Thoracic aorta (tissue), 2 donors: ENCODE measurements around the gene PLEKHA4. TPM values are rescaled to one million over a fixed set of nuclear protein-coding genes. Genes with fewer than 3 reads are reported as not detected.

Experiments used
- ATAC-seq: fragments of 150-250 bp; one replicate; pipeline ENCODE4 v1.8.0; 2017; ENCODE audit warnings: low read depth; ENCODE audit not compliant: insufficient number of reproducible peaks, low FRiP score
- DNase-seq: peaks from one replicate; pipeline ENCODE4 v3.0.0-alpha.2; 2020; ENCODE audit warnings: low spot score
- H3K27ac ChIP-seq, 2 donors: fragments of 200-600 bp; sonication (generic); 1 replicate in 1 of 2; 2 replicates in 1 of 2; pipeline ENCODE4 v1.5.1; 2016; ENCODE audit warnings: mild to moderate bottlenecking in 2 of 2, moderate library complexity in 2 of 2
- H3K27me3 ChIP-seq: fragments of 200-600 bp; sonication (generic); replicated peaks from 2 replicates; pipeline ENCODE4 v1.6.0; 2016; ENCODE audit warnings: mild to moderate bottlenecking; ENCODE audit not compliant: insufficient read depth
- H3K36me3 ChIP-seq: fragments of 200-600 bp; sonication (generic); one replicate; pipeline ENCODE4 v1.5.1; 2016
- H3K4me1 ChIP-seq, 2 donors: fragments of 200-600 bp; sonication (generic); 1 replicate in 1 of 2; 2 replicates in 1 of 2; pipeline versions ENCODE4 v1.5.1 to v1.6.0; 2016; ENCODE audit warnings: low read depth in 2 of 2, mild to moderate bottlenecking in 1 of 2; ENCODE audit not compliant: control insufficient read depth in 1 of 2
- H3K4me3 ChIP-seq: fragments of 200-600 bp; sonication (generic); 2 replicates; pipeline ENCODE4 v1.5.1; 2016; ENCODE audit warnings: mild to moderate bottlenecking
- H3K9me3 ChIP-seq: fragments of 200-600 bp; sonication (generic); 2 replicates; pipeline ENCODE4 v1.5.1; 2016
- CTCF ChIP-seq: fragments of 200-600 bp; sonication (generic); IDR thresholded peaks from one replicate; pipeline ENCODE4 v1.5.1; 2019; ENCODE audit warnings: antibody characterized with exemption
- total RNA-seq, 2 donors: library from RNA; depleted of rRNA; stranded (reverse); fragments of >200 nt; gene quantifications; one replicate each; pipeline versions ENCODE4 v1.1.0 to v1.2.3, GENCODE V29; 2016

The PLEKHA4 gene
- total RNA-seq, 2 donors from 2014 or later: 45.1 to 45.2 TPM

DNA sequence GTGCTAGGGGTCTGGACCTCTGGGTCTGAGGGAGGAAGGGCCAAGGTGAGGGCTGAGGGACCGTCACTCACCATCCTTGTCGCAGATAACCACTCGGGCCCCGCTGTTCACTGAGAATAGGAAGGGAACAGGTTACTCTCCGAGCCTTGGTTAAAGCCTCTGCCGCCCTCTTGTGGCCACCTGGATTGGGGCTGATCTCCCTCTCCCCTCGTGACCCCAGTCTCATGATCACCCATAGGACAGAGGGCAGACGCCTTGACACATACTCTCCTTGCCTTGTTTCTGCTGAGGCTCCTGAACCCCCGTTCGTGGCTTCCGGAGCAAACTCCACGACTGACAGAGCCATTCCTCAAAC is 32.7 kb downstream of the PLEKHA4 start:
- Histone ChIP-seq H3K4me3 (peak overlapping the region; percentile 84), H3K27ac (peak overlapping the region; percentile 78 to 88), H3K9me3 (no peaks in the 10 kb centered on the region), H3K27me3 (no peaks in the 10 kb centered on the region), H3K4me1 (peaks cover 8 to 12% of the 10 kb centered on the region in 2 donors), H3K36me3 (peaks cover 6% of the 10 kb centered on the region)
- DNase-seq (peak; percentile 80), ATAC-seq (peak; percentile 71)
- peak; percentile 90 for TF ChIP-seq CTCF

- DNase-seq: no peak
- H3K4me1 ChIP-seq: peaks cover 8 to 12% of the 10 kb centered on the region in 2 donors
- H3K27me3 ChIP-seq: no peaks in the 10 kb centered on the region
- no peak for TF ChIP-seq CTCF
- no peaks in the 10 kb centered on the region for H3K9me3 ChIP-seq
- H3K27ac ChIP-seq: no peak overlapping the region
- ATAC-seq: no peak
- no peak overlapping the region for H3K4me3 ChIP-seq
- H3K36me3 ChIP-seq: peaks cover 10% of the 10 kb centered on the region
Observed at GRCh38 chr19:48833977-48834376, 34.4 kb downstream of the PLEKHA4 start.

GRCh38 chr19:48833049-48833448 is 35.4 kb downstream of the PLEKHA4 start:
- Histone ChIP-seq H3K27me3 (no peaks in the 10 kb centered on the region), H3K9me3 (no peaks in the 10 kb centered on the region), H3K36me3 (peaks cover 10% of the 10 kb centered on the region), H3K4me3 (no peak overlapping the region), H3K4me1 (peaks cover 8 to 12% of the 10 kb centered on the region in 2 donors), H3K27ac (no peak overlapping the region)
- DNase-seq (no peak), ATAC-seq (no peak)
- no peak for TF ChIP-seq CTCF

- Histone ChIP-seq H3K4me1 (peaks cover 4 to 8% of the 10 kb centered on the region in 2 donors), H3K9me3 (no peaks in the 10 kb centered on the region), H3K36me3 (peaks cover 10% of the 10 kb centered on the region), H3K4me3 (no peak overlapping the region), H3K27ac (no peak overlapping the region), H3K27me3 (no peaks in the 10 kb centered on the region)
- ATAC-seq (no peak), DNase-seq (no peak)
- TF ChIP-seq CTCF: no peak
Observed at GRCh38 chr19:48830965-48831364, 37.5 kb downstream of the PLEKHA4 start.

GRCh38 chr19:48830088-48830487 is 38.3 kb downstream of the PLEKHA4 start:
- Histone ChIP-seq H3K27ac (no peak overlapping the region), H3K9me3 (no peaks in the 10 kb centered on the region), H3K4me1 (no peaks in the 10 kb centered on the region), H3K36me3 (peaks cover 10% of the 10 kb centered on the region), H3K27me3 (no peaks in the 10 kb centered on the region), H3K4me3 (no peak overlapping the region)
- ATAC-seq: no peak
- TF ChIP-seq CTCF: no peak
- no peak for DNase-seq
